BJ (cell line): ENCODE data around the gene PCDHGB3. TPM values are rescaled to one million over a fixed set of nuclear protein-coding genes. Genes with fewer than 3 reads are reported as not detected.

Experiments used
- CTCF ChIA-PET: fragments of 350-600 bp; formaldehyde crosslinking; extraction: SDS; loops from one replicate; lab custom pipeline; 2021; ENCODE audit warnings: antibody characterized with exemption, inconsistent platforms; lab: Yijun Ruan, JAX
- POLR2A ChIA-PET: fragments of 300-600 bp; sonication (Branson Sonifier 250); formaldehyde crosslinking; extraction: SDS; loops from one replicate; lab custom pipeline; 2021; ENCODE audit warnings: antibody characterized with exemption; lab: Charles Lee
- DNase-seq: peaks from one replicate; pipeline ENCODE4 v3.0.0-alpha.2; 2011; ENCODE audit warnings: low read depth
- H3K27me3 ChIP-seq: 2 replicates; pipeline ENCODE4 v1.6.0; 2011; ENCODE audit warnings: low read length; ENCODE audit not compliant: control insufficient read depth, insufficient read depth
- H3K36me3 ChIP-seq: 2 replicates; pipeline ENCODE4 v1.5.1; 2011; ENCODE audit warnings: low read length; ENCODE audit not compliant: control insufficient read depth, insufficient read depth
- H3K4me3 ChIP-seq: 2 replicates; pipeline ENCODE4 v1.5.1; 2011; ENCODE audit warnings: low read depth, mild to moderate bottlenecking, control low read depth, low read length
- polyA plus RNA-seq: library from polyadenylated mRNA; depleted of rRNA; stranded (reverse); fragments of >200 nt; gene quantifications from 2 replicates; pipeline ENCODE4 v1.2.3, GENCODE V29; 2011; rRNA removed
- TF ChIP-seq, protein P1 (sequence below): IDR thresholded peaks from 2 replicates; pipeline ENCODE4 v1.5.1; 2011; ENCODE audit warnings: low read depth, mild to moderate bottlenecking, control low read depth, inconsistent platforms, low read length, moderate library complexity; ENCODE audit not compliant: insufficient read depth

The PCDHGB3 gene
- polyA plus RNA-seq, 1 experiment, result 3.0 TPM

DNA sequence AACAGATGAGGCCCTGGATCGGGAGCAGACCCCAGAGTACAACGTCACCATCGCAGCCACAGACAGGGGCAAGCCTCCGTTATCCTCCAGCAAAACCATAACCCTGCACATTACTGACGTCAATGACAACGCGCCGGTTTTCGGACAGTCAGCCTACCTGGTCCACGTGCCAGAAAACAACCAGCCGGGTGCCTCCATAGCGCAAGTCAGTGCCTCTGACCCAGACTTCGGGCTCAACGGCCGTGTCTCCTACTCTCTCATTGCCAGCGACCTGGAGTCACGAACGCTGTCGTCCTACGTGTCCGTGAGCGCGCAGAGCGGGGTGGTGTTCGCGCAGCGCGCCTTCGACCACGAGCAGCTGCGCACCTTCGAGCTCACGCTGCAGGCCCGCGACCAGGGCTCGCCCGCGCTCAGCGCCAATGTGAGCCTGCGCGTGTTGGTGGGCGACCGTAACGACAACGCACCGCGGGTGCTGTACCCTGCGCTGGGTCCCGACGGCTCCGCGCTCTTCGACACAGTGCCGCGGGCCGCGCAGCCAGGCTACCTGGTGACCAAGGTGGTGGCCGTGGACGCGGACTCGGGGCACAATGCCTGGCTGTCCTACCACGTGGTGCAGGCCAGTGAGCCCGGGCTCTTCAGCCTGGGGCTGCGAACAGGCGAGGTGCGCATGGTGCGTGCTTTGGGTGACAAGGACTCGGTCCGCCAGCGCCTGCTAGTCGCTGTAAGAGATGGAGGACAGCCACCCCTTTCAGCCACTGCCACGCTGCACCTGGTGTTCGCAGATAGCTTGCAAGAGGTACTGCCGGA, 49.2 kb downstream of the PCDHGB3 start:
- CTCF ChIA-PET, result interaction anchor here (0.6 to 7.6 kb wide), 6 partner anchors 39 to 144 kb away, joined by 3 to 112 read pairs (median 12); no protein-coding TSS in a partner anchor
- Histone ChIP-seq H3K4me3 (no peak overlapping the region), H3K27me3 (no peaks in the 10 kb centered on the region), H3K36me3 (peaks cover 3% of the 10 kb centered on the region; the same call in 1 of the 2 replicates)
- no peak for DNase-seq
- POLR2A ChIA-PET, result interaction anchor here (0.6 kb wide), 1 partner anchor 11 kb away, joined by 5 read pairs; the partner anchor contains the start of gene PCDHGA12
- TF ChIP-seq, protein P1, sequence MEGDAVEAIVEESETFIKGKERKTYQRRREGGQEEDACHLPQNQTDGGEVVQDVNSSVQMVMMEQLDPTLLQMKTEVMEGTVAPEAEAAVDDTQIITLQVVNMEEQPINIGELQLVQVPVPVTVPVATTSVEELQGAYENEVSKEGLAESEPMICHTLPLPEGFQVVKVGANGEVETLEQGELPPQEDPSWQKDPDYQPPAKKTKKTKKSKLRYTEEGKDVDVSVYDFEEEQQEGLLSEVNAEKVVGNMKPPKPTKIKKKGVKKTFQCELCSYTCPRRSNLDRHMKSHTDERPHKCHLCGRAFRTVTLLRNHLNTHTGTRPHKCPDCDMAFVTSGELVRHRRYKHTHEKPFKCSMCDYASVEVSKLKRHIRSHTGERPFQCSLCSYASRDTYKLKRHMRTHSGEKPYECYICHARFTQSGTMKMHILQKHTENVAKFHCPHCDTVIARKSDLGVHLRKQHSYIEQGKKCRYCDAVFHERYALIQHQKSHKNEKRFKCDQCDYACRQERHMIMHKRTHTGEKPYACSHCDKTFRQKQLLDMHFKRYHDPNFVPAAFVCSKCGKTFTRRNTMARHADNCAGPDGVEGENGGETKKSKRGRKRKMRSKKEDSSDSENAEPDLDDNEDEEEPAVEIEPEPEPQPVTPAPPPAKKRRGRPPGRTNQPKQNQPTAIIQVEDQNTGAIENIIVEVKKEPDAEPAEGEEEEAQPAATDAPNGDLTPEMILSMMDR, result no peak

DNA sequence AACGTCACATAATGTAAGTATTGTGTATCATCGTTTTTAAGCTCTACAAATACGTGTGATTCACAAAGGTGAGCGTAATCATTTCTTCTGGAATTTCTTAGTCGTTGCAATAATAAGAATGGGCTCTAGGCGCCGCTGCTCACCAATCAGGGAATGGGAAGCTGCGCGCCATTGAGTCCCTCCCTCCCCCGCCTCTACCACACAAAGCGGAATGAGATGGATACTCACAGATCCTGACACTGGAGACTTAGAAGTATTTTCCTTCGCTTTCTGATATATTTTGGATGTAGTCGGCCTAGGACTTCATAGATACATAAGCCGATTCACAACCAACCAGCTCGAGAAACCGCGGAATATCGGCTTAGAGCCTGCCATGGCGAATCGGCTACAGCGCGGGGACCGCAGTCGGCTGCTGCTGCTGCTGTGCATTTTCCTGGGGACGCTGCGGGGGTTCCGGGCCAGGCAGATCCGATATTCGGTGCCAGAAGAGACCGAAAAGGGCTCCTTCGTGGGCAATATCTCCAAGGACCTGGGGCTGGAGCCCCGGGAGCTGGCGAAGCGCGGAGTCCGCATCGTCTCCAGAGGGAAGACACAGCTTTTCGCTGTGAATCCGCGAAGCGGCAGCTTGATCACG, 50.9 kb downstream of the PCDHGB3 start, which contains the start of gene PCDHGA11:
Gene PCDHGA11 (plus strand): TSS at position 197 of the 634 bp plus-strand sequence. CDS start 177 bp downstream, at position 374.
- no peaks in the 10 kb centered on the region for H3K27me3 ChIP-seq
- peak within 1 kb of the TSS; percentile 47 for H3K4me3 ChIP-seq
- POLR2A ChIA-PET, result no interaction called here
- DNase-seq, result no peak
- H3K36me3 ChIP-seq, result peaks cover 3% of the 10 kb centered on the region; the same call in 1 of the 2 replicates
- CTCF ChIA-PET, result interaction anchor here (0.7 to 7.6 kb wide), 32 partner anchors 8 to 212 kb away, joined by 3 to 112 read pairs (median 4); partner anchors contain the start of genes PCDHGA10, PCDHGA12, PCDHGA5 and PCDHGA8
- TF ChIP-seq, protein P1, result peak; percentile 58

DNA sequence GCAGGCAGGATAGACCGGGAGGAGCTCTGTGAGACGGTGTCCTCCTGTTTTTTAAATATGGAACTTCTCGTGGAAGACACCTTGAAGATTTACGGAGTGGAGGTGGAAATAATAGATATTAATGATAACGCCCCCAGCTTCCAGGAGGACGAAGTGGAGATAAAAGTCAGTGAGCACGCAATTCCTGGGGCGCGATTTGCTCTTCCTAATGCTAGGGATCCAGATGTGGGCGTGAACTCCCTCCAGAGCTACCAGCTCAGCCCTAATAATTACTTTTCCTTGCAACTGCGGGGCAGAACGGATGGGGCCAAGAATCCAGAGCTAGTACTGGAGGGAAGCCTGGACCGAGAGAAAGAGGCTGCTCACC, 51.4 kb downstream of the PCDHGB3 start:
- TF ChIP-seq, protein P1, result no peak
- Histone ChIP-seq H3K27me3 (no peaks in the 10 kb centered on the region), H3K36me3 (peaks cover 3% of the 10 kb centered on the region; the same call in 1 of the 2 replicates), H3K4me3 (peak overlapping the region; percentile 47)
- ChIA-PET CTCF (interaction anchor here (0.7 to 7.6 kb wide), 30 partner anchors 9 to 145 kb away, joined by 3 to 112 read pairs (median 4); partner anchors contain the start of genes PCDHGA10, PCDHGA12, PCDHGA5 and PCDHGA8), POLR2A (no interaction called here)
- DNase-seq, result no peak

Other genes with a start within 250 kb of the PCDHGB3 start
- gene PCDHB4, start 248.4 kb upstream of the PCDHGB3 start, polyA plus RNA-seq, result 0.02 TPM in 2 replicates
- 0.18 and 0.22 TPM in 2 replicates for gene PCDHB5, start 235.0 kb upstream of the PCDHGB3 start, polyA plus RNA-seq
- gene PCDHB6, start 220.2 kb upstream of the PCDHGB3 start, polyA plus RNA-seq, result 0.20 and 0.26 TPM in 2 replicates
- 0.31 and 0.44 TPM in 2 replicates for gene PCDHB7, start 197.6 kb upstream of the PCDHGB3 start, polyA plus RNA-seq
- 0.11 and 0.17 TPM in 2 replicates for gene PCDHB8, start 192.5 kb upstream of the PCDHGB3 start, polyA plus RNA-seq
- 0.21 and 0.32 TPM in 2 replicates for gene PCDHB16, start 187.9 kb upstream of the PCDHGB3 start, polyA plus RNA-seq
- gene PCDHB9, start 183.1 kb upstream of the PCDHGB3 start, polyA plus RNA-seq, result 0.22 and 0.49 TPM in 2 replicates
- gene PCDHB10, start 177.9 kb upstream of the PCDHGB3 start, polyA plus RNA-seq, result 0.18 and 0.28 TPM in 2 replicates
- 0.10 and 0.22 TPM in 2 replicates for gene PCDHB11, start 170.6 kb upstream of the PCDHGB3 start, polyA plus RNA-seq
- gene PCDHB12, start 161.5 kb upstream of the PCDHGB3 start, polyA plus RNA-seq, result 0.09 and 0.13 TPM in 2 replicates
- 0.16 and 0.23 TPM in 2 replicates for gene PCDHB13, start 156.3 kb upstream of the PCDHGB3 start, polyA plus RNA-seq
- gene PCDHB14, start 146.9 kb upstream of the PCDHGB3 start, polyA plus RNA-seq, result 0.42 and 0.47 TPM in 2 replicates
- gene PCDHB15, start 124.8 kb upstream of the PCDHGB3 start, polyA plus RNA-seq, result 0.45 and 0.52 TPM in 2 replicates
- gene SLC25A2, start 66.2 kb upstream of the PCDHGB3 start, polyA plus RNA-seq, result not detected in 2 replicates
- 25.5 and 46.7 TPM in 2 replicates for gene TAF7, start 49.5 kb upstream of the PCDHGB3 start, polyA plus RNA-seq
- 1.8 and 1.9 TPM in 2 replicates for gene PCDHGA1, start 39.7 kb upstream of the PCDHGB3 start, polyA plus RNA-seq
- gene PCDHGA2, start 31.5 kb upstream of the PCDHGB3 start, polyA plus RNA-seq, result 6.7 and 6.8 TPM in 2 replicates
- gene PCDHGA3, start 26.4 kb upstream of the PCDHGB3 start, polyA plus RNA-seq, result 1.9 and 2.5 TPM in 2 replicates
- 2.0 and 2.2 TPM in 2 replicates for gene PCDHGB1, start 20.1 kb upstream of the PCDHGB3 start, polyA plus RNA-seq
- gene PCDHGA4, start 15.2 kb upstream of the PCDHGB3 start, polyA plus RNA-seq, result 3.0 and 4.0 TPM in 2 replicates
- gene PCDHGB2, start 10.2 kb upstream of the PCDHGB3 start, polyA plus RNA-seq, result 3.7 and 4.0 TPM in 2 replicates
- 1.2 and 1.6 TPM in 2 replicates for gene PCDHGA5, start 6.1 kb upstream of the PCDHGB3 start, polyA plus RNA-seq
- gene PCDHGA6, start 3.6 kb downstream of the PCDHGB3 start, polyA plus RNA-seq, result 3.3 and 4.3 TPM in 2 replicates
- 1.8 and 3.6 TPM in 2 replicates for gene PCDHGA7, start 12.5 kb downstream of the PCDHGB3 start, polyA plus RNA-seq
- 11.8 and 12.2 TPM in 2 replicates for gene PCDHGB4, start 17.5 kb downstream of the PCDHGB3 start, polyA plus RNA-seq
- 0.72 and 0.77 TPM in 2 replicates for gene PCDHGA8, start 22.4 kb downstream of the PCDHGB3 start, polyA plus RNA-seq
- 13.5 and 19.4 TPM in 2 replicates for gene PCDHGB5, start 27.7 kb downstream of the PCDHGB3 start, polyA plus RNA-seq
- gene PCDHGA9, start 32.5 kb downstream of the PCDHGB3 start, polyA plus RNA-seq, result 0.97 and 1.2 TPM in 2 replicates
- gene PCDHGB6, start 37.8 kb downstream of the PCDHGB3 start, polyA plus RNA-seq, result 1.5 and 1.7 TPM in 2 replicates
- gene PCDHGA10, start 42.7 kb downstream of the PCDHGB3 start, polyA plus RNA-seq, result 2.7 and 3.9 TPM in 2 replicates
- gene PCDHGB7, start 47.4 kb downstream of the PCDHGB3 start, polyA plus RNA-seq, result 7.6 and 9.6 TPM in 2 replicates
- gene PCDHGA11, start 50.8 kb downstream of the PCDHGB3 start, polyA plus RNA-seq, result 5.4 and 7.4 TPM in 2 replicates
- 6.1 and 7.9 TPM in 2 replicates for gene PCDHGA12, start 60.3 kb downstream of the PCDHGB3 start, polyA plus RNA-seq
- 36.5 and 56.3 TPM in 2 replicates for gene PCDHGC3, start 105.7 kb downstream of the PCDHGB3 start, polyA plus RNA-seq
- 0.49 TPM in 2 replicates for gene PCDHGC4, start 114.8 kb downstream of the PCDHGB3 start, polyA plus RNA-seq
- gene PCDHGC5, start 118.8 kb downstream of the PCDHGB3 start, polyA plus RNA-seq, result 0.99 and 1.6 TPM in 2 replicates
- gene DIAPH1, start 248.8 kb downstream of the PCDHGB3 start, polyA plus RNA-seq, result 23.3 and 36.6 TPM in 2 replicates